ENCODE data around the gene ZDHHC18. TPM values are rescaled to one million over a fixed set of nuclear protein-coding genes. Genes with fewer than 3 reads are reported as not detected.

ZDHHC18 gene
- total and polyA plus RNA-seq, 2 donors (not counting 1 experiment from before 2014, with no cell fraction given), result 6.3 to 16.9 TPM

DNA sequence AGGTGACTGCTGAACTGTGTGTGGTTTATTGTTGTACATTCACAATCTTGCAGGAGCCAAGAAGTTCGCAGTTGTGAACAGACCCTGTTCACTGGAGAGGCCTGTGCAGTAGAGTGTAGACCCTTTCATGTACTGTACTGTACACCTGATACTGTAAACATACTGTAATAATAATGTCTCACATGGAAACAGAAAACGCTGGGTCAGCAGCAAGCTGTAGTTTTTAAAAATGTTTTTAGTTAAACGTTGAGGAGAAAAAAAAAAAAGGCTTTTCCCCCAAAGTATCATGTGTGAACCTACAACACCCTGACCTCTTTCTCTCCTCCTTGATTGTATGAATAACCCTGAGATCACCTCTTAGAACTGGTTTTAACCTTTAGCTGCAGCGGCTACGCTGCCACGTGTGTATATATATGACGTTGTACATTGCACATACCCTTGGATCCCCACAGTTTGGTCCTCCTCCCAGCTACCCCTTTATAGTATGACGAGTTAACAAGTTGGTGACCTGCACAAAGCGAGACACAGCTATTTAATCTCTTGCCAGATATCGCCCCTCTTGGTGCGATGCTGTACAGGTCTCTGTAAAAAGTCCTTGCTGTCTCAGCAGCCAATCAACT is 45.2 kb upstream of the ZDHHC18 start:
- Histone ChIP-seq H3K79me2 (ENCODE audit: control insufficient read depth, insufficient read depth, low read length) (peaks cover 14% of the 10 kb centered on the region), H3K4me2 (ENCODE audit: extremely low read depth, insufficient read depth, low read length) (no peak overlapping the region), H3K9me3 (ENCODE audit: control insufficient read depth, insufficient read depth, low read depth, low read length) (no peaks in the 10 kb centered on the region), H3K9ac (ENCODE audit: insufficient read depth, low read length) (no peak overlapping the region), H3K27ac (ENCODE audit: insufficient read depth, low read length) (no peak overlapping the region), H3K4me1 (ENCODE audit: control insufficient read depth, extremely low read depth, insufficient read depth, low read length) (peaks cover 15% of the 10 kb centered on the region), H3K4me3 (replicated peaks in 1 of 4; ENCODE audit: control extremely low read depth in 1 of 4, insufficient read depth in 1 of 4, low read depth in 3 of 4, low read length in 4 of 4) (no peak overlapping the region), H3K27me3 (ENCODE audit: control insufficient read depth, insufficient read depth, low read length) (no peaks in the 10 kb centered on the region), H3K36me3 (ENCODE audit: control insufficient read depth, insufficient read depth, low read length) (peaks cover 16% of the 10 kb centered on the region), H2AFZ (ENCODE audit: low read length) (no peak overlapping the region), H4K20me1 (ENCODE audit: control insufficient read depth, extremely low read depth, insufficient read depth, low read length) (no peaks in the 10 kb centered on the region)
- no peak for DNase-seq (ENCODE audit: low read depth in 2 of 2)
- TF ChIP-seq EZH2 (IDR thresholded peaks at IDR 0.05; ENCODE audit: low read length, missing control alignments), result no peak
- TF ChIP-seq, protein P1, sequence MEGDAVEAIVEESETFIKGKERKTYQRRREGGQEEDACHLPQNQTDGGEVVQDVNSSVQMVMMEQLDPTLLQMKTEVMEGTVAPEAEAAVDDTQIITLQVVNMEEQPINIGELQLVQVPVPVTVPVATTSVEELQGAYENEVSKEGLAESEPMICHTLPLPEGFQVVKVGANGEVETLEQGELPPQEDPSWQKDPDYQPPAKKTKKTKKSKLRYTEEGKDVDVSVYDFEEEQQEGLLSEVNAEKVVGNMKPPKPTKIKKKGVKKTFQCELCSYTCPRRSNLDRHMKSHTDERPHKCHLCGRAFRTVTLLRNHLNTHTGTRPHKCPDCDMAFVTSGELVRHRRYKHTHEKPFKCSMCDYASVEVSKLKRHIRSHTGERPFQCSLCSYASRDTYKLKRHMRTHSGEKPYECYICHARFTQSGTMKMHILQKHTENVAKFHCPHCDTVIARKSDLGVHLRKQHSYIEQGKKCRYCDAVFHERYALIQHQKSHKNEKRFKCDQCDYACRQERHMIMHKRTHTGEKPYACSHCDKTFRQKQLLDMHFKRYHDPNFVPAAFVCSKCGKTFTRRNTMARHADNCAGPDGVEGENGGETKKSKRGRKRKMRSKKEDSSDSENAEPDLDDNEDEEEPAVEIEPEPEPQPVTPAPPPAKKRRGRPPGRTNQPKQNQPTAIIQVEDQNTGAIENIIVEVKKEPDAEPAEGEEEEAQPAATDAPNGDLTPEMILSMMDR (conservative IDR thresholded peaks at IDR 0.05 in 1 of 2, IDR thresholded peaks at IDR 0.05 in 1 of 2; ENCODE audit: low read depth in 1 of 2, low read length in 2 of 2), result no peak

DNA sequence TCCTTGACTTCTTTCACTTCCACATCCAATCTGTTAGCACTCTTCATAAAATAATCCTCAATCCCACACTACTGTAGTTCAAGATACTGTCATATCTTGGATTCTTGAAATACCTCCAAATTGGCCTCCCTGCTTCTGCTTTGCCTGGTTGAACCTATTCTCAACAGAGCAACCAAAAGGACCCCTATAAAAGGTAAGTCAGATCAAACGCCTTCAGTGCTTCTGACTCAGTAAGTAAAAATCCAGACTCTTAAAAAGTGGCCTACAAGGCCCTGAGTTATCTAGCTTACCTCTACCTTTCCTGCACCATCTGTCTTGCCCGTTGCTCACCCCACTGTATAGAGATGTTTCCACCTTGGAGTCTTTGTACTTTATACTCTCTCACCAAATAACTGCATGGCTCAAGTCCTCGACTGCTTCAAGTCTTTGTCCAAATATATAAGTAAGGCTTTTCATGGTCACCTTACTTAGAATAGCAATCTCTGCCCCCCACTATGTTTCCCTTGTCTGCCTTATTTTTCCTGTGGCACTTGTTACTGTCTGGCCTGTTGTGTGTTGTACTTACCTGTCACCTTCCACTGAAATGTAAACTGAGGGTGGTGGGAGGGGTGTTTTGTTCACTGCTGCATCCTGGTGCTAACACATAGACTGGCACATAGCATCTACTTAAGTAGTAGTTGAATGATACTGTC is 43.8 kb upstream of the ZDHHC18 start:
- no peak for TF ChIP-seq EZH2 (IDR thresholded peaks at IDR 0.05; ENCODE audit: low read length, missing control alignments)
- TF ChIP-seq, protein P1 (conservative IDR thresholded peaks at IDR 0.05 in 1 of 2, IDR thresholded peaks at IDR 0.05 in 1 of 2; ENCODE audit: low read depth in 1 of 2, low read length in 2 of 2), result no peak
- no peak overlapping the region for H2AFZ ChIP-seq (ENCODE audit: low read length)
- no peak for DNase-seq (ENCODE audit: low read depth in 2 of 2)
- H3K36me3 ChIP-seq (ENCODE audit: control insufficient read depth, insufficient read depth, low read length), result peaks cover 16% of the 10 kb centered on the region
- no peak overlapping the region for H3K4me2 ChIP-seq (ENCODE audit: extremely low read depth, insufficient read depth, low read length)
- H3K27ac ChIP-seq (ENCODE audit: insufficient read depth, low read length), result no peak overlapping the region
- H3K27me3 ChIP-seq (ENCODE audit: control insufficient read depth, insufficient read depth, low read length), result no peaks in the 10 kb centered on the region
- no peak overlapping the region for H3K4me3 ChIP-seq (replicated peaks in 1 of 4; ENCODE audit: control extremely low read depth in 1 of 4, insufficient read depth in 1 of 4, low read depth in 3 of 4, low read length in 4 of 4)
- H3K9ac ChIP-seq (ENCODE audit: insufficient read depth, low read length), result no peak overlapping the region
- H3K79me2 ChIP-seq (ENCODE audit: control insufficient read depth, insufficient read depth, low read length), result peaks cover 14% of the 10 kb centered on the region
- peaks cover 27% of the 10 kb centered on the region for H3K4me1 ChIP-seq (ENCODE audit: control insufficient read depth, extremely low read depth, insufficient read depth, low read length)
- H4K20me1 ChIP-seq (ENCODE audit: control insufficient read depth, extremely low read depth, insufficient read depth, low read length), result no peaks in the 10 kb centered on the region
- H3K9me3 ChIP-seq (ENCODE audit: control insufficient read depth, insufficient read depth, low read depth, low read length), result no peaks in the 10 kb centered on the region

DNA sequence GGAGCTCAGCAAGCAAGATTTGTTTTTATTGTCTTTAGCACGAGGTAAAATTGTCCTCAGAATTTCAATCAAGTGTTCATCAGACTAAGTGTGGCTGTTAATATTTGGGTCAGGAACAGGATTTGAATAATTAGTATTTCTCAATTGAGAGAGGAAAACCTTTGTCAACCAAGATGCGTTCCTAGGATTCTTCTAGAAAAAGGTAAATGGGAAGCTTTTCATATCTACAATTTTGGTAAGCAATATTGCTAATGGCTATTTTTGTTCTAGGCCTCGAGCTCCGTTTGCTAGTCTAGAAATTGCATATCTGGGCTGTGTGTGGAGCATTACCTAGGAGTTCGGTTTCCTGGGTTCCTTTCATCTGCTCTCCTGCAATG is 42.9 kb upstream of the ZDHHC18 start:
- H3K4me3 ChIP-seq (replicated peaks in 1 of 4; ENCODE audit: control extremely low read depth in 1 of 4, insufficient read depth in 1 of 4, low read depth in 3 of 4, low read length in 4 of 4), result no peak overlapping the region
- no peaks in the 10 kb centered on the region for H3K9me3 ChIP-seq (ENCODE audit: control insufficient read depth, insufficient read depth, low read depth, low read length)
- H2AFZ ChIP-seq (ENCODE audit: low read length), result no peak overlapping the region
- no peaks in the 10 kb centered on the region for H3K27me3 ChIP-seq (ENCODE audit: control insufficient read depth, insufficient read depth, low read length)
- no peak overlapping the region for H3K9ac ChIP-seq (ENCODE audit: insufficient read depth, low read length)
- no peak for DNase-seq (ENCODE audit: low read depth in 2 of 2)
- peaks cover 31% of the 10 kb centered on the region for H3K4me1 ChIP-seq (ENCODE audit: control insufficient read depth, extremely low read depth, insufficient read depth, low read length)
- H3K27ac ChIP-seq (ENCODE audit: insufficient read depth, low read length), result no peak overlapping the region
- H3K36me3 ChIP-seq (ENCODE audit: control insufficient read depth, insufficient read depth, low read length), result peaks cover 13% of the 10 kb centered on the region
- no peak for TF ChIP-seq EZH2 (IDR thresholded peaks at IDR 0.05; ENCODE audit: low read length, missing control alignments)
- TF ChIP-seq, protein P1 (conservative IDR thresholded peaks at IDR 0.05 in 1 of 2, IDR thresholded peaks at IDR 0.05 in 1 of 2; ENCODE audit: low read depth in 1 of 2, low read length in 2 of 2), result no peak
- no peaks in the 10 kb centered on the region for H4K20me1 ChIP-seq (ENCODE audit: control insufficient read depth, extremely low read depth, insufficient read depth, low read length)
- peaks cover 17% of the 10 kb centered on the region for H3K79me2 ChIP-seq (ENCODE audit: control insufficient read depth, insufficient read depth, low read length)
- no peak overlapping the region for H3K4me2 ChIP-seq (ENCODE audit: extremely low read depth, insufficient read depth, low read length)
